ENCODE measurements around the gene SUSD3.
A peak's percentile ranks its signal among the peaks of the same experiment; 100 is the strongest.
"Not testable (repeated sequence)": the region's sequence is repeated elsewhere in the genome, so short reads cannot be mapped to it uniquely, and the experiment has no call there.

The SUSD3 gene

GRCh38 chr9:93093877-93094657 lies 35.6 kb downstream of the SUSD3 start:
- DNase-seq (ENCODE audit: low read depth) = no peak

- DNase-seq (ENCODE audit: low read depth) = no peak
These were observed 36.2 kb downstream of the SUSD3 start for GRCh38 chr9:93094658-93095204.

GRCh38 chr9:93095205-93096130 lies 37.0 kb downstream of the SUSD3 start:
- peak; percentile 100 for DNase-seq (ENCODE audit: low read depth)

GRCh38 chr9:93096131-93096802 lies 37.8 kb downstream of the SUSD3 start, which contains the start of gene CARD19:
Gene CARD19, plus strand, starts transcription at chr9:93096217. Its CDS starts 129 bp downstream, at chr9:93096346.
- no peak for DNase-seq (ENCODE audit: low read depth)

GRCh38 chr9:93096811-93097382 lies 38.4 kb downstream of the SUSD3 start:
- no peak for DNase-seq (ENCODE audit: low read depth)

- no peak for DNase-seq (ENCODE audit: low read depth)
These were observed 39.2 kb downstream of the SUSD3 start for GRCh38 chr9:93097511-93098201.

- peak; percentile 57 for DNase-seq (ENCODE audit: low read depth)
These were observed 39.9 kb downstream of the SUSD3 start for GRCh38 chr9:93098236-93098946.

GRCh38 chr9:93099551-93100275 lies 41.2 kb downstream of the SUSD3 start:
- no peak for DNase-seq (ENCODE audit: low read depth)

GRCh38 chr9:93100276-93100636 lies 41.8 kb downstream of the SUSD3 start:
- no peak for DNase-seq (ENCODE audit: low read depth)

GRCh38 chr9:93101086-93101485 lies 42.6 kb downstream of the SUSD3 start:
- not testable (repeated sequence) for DNase-seq (ENCODE audit: low read depth)

GRCh38 chr9:93105620-93106019 lies 47.1 kb downstream of the SUSD3 start:
- no peak for DNase-seq (ENCODE audit: low read depth)

GRCh38 chr9:93107151-93107824 lies 48.8 kb downstream of the SUSD3 start:
- no peak for DNase-seq (ENCODE audit: low read depth)

GRCh38 chr9:93107825-93108161 lies 49.3 kb downstream of the SUSD3 start:
- DNase-seq (ENCODE audit: low read depth) = no peak

GRCh38 chr9:93108291-93109041 lies 50.0 kb downstream of the SUSD3 start:
- no peak for DNase-seq (ENCODE audit: low read depth)

- DNase-seq (ENCODE audit: low read depth) = no peak
These were observed 51.9 kb downstream of the SUSD3 start for GRCh38 chr9:93110311-93110855.

- DNase-seq (ENCODE audit: low read depth) = no peak
These were observed 52.5 kb downstream of the SUSD3 start for GRCh38 chr9:93111001-93111370.

GRCh38 chr9:93111371-93112115 lies 53.0 kb downstream of the SUSD3 start:
- no peak for DNase-seq (ENCODE audit: low read depth)
